Measurements from ENCODE around the gene GRK7.

DNA sequence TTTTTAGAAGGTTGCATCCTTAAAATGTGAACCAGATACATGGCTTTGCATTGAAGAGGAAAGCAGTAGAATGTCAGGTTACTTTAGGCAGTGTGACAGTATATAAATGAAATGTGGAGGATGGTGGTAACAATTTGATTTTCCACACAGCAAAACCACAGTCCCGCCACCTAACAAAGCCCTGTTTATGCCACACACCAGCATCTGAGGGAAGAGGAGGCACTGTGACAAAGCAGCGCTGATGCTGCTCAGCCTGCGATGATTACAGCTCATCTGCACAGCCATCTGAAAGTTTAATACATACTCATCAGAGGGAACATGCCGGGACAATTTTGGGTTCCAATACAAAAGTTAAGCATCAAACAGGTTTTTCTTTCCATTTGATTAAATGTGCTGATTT lies 16.2 kb upstream of the GRK7 start:
- TF ChIP-seq CTCF (conservative IDR thresholded peaks at IDR 0.05; ENCODE audit: low read length) (no peak), EZH2phosphoT487 (IDR thresholded peaks at IDR 0.05; ENCODE audit: borderline replicate concordance, low read depth, low read length) (no peak)
